NCI-H1105 treated with DMSO at 0.1 percent for 48 hours (cell line): ENCODE data around the gene UBAP1L.
"Not testable (repeated sequence)": the region's sequence is repeated elsewhere in the genome, so short reads cannot be mapped to it uniquely, and the experiment has no call there.

ENCODE experiments used
- DNase-seq: peaks from one replicate; lab custom pipeline; 2025; lab: John Stamatoyannopoulos, UW

The UBAP1L gene

GRCh38 chr15:65099801-65100200 lies 15.2 kb downstream of the UBAP1L start:
- not testable (repeated sequence) for DNase-seq

DNA sequence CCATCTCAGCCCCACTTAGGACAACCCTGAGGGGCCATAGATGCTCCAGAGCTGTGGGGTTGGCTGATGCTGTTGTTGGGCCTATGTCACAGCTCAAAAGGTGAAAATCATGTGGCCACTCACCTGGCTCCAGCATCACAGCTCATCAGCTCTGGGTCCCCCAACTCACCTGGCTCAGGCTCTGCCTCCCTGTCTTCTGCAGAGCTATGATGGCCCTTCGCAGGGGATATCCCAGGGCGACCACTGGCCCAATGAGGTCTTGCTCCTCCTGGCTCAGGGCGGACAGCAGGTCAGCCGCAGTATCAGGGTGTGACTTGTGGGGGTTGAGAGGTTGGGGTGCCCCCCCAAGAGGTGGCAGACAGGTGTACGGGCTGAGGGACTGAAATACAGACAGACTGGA lies 15.7 kb downstream of the UBAP1L start:
- DNase-seq, result no peak

GRCh38 chr15:65097651-65098263 lies 17.2 kb downstream of the UBAP1L start:
- DNase-seq, result no peak

DNA sequence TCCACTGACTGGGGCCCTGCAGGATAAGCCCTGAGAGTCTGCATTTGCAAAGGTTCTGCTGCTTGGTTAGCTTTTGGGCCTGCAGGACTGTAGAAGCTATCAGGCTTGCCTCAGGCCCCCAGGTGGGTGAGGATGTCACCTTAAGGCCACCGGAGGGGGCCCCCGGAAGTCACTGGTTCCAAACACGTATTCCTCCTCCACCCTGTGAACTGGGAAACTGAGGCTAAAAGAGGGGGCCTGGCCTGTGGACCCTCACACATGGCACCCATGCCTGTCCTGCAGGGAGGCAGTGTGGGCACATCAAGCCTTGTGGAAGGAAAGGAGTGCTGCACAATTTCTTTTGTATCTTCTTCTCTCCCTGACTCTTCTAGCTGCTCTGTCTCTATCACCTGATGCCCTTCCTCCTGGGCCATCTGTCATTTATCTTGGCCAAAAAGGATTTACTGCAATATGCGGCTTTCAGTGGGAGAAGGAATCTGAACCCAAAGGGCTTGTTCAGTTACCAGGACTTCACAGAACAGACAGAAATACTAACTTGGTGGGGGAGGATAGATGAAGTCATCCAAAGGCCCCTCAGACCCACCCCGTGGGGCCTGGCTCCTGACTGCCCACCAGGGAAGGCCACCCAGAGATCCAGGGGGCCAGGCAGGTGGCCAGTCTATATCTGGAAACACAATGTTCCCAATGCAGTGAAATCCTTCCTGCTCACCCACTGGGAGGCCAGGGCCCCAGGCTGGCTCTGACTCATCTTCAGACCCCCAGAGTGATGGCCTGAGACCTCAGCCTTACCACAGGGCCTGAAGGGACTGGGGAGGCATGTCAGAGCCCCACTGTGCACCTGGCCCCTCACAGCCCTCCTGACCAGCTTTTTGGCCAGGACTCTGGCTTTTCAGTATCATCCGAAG lies 18.3 kb downstream of the UBAP1L start:
- DNase-seq, result no peak

DNA sequence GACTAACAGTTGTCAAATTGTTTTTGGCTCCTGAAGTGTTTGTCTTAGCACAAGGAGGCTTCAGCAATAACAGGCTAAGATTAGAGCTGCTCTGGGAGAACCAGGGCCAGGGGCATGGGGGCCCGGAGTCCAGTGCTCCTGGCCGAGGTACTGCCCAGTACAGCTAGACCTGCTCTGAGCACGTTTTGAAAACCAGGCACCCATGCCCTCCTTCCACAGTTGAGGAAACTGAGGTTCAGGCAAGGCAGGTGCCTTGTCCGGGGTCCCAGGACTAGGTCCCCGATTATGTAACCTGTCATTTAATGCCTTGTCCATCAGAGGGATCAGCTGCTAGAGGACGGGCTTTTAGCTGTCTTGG lies 19.3 kb downstream of the UBAP1L start:
- DNase-seq, result no peak

DNA sequence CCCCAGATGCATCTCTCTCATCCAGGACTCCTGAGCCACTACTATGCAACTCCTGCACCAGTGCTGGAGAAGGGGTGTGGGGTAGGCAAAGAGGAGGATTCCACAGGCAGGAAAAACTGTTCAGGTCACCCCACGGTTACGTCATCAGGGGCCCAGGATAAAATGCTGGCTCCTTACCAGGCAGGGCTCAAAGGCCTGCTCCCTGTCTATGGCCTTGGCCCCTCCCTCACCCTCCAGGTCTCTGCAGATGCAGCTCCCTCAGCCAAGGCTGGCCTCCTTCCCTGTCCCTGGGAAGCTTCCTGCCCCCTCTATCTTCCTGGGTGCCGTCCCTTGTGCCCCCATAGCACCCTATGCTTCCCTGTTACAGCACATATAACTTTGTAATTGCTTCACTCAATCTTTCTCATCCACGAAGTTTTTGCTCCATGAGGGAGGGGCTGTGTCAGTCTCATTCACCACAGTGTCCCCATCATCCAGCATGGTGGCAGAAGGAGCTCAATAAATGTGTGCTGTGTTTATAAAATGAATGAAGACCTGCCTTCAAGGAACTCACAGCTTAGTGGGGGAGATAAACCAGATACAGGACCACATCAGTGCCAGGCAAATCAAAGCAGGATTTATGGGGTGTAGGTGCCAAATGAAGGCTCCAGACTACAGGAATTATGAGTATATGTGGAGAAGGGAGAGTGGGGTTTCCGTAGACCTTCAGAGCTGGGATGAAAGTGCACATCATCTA lies 19.8 kb downstream of the UBAP1L start:
- DNase-seq, result no peak

DNA sequence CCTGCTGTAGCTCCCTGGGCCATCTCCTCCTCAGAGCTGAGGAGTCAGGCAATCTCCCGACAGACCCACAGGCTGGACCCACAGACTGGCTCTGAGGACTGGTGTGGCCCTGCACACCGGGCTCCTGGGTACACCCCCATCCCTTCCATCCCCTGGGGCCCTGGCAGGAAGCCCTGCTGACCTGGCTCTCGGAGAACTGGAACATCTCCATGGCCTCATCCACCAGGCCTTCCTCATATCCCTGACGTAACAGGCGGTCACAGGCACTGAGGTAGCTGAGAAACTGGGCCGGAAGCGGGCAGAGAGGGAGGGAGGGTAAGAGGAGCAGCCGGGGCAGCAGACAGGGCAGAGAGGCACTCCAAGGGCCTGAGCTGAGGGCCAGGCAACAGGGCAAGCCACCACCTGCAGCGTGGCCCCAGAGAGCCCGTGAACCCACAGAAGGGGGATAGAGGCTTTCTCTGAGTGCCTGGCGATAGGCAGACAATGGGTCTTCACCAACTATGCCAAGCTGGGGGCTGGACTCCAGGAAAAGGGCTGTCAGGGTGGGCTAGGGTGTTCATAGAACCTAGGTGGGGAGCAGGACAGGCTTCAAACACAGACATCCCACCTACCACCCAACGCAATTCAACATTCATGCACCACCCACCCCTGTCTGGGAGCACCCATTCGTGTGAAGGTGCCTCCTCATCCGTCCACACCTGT lies 20.6 kb downstream of the UBAP1L start:
- no peak for DNase-seq

DNA sequence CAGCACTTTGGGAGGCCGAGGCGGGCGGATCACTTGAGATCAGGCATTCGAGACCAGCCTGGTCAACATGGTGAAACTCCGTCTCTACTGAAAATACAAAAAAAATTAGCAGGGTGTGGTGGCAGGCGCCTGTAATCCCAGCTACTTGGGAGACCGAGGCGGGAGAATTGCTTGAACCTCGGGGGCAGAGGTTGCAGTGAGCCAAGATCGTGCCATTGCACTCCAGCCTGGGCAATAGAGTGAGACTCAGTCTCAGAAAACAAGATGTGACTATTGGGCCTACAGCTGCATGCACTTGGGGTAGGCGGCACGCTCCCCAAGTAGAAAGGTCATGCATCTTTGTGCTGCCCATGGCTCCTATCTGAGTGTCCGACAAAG lies 21.2 kb downstream of the UBAP1L start:
- not testable (repeated sequence) for DNase-seq

- no peak for DNase-seq
Measured at GRCh38 chr15:65092911-65093792, 21.8 kb downstream of the UBAP1L start.

GRCh38 chr15:65091946-65092770 lies 22.8 kb downstream of the UBAP1L start:
- no peak for DNase-seq

DNA sequence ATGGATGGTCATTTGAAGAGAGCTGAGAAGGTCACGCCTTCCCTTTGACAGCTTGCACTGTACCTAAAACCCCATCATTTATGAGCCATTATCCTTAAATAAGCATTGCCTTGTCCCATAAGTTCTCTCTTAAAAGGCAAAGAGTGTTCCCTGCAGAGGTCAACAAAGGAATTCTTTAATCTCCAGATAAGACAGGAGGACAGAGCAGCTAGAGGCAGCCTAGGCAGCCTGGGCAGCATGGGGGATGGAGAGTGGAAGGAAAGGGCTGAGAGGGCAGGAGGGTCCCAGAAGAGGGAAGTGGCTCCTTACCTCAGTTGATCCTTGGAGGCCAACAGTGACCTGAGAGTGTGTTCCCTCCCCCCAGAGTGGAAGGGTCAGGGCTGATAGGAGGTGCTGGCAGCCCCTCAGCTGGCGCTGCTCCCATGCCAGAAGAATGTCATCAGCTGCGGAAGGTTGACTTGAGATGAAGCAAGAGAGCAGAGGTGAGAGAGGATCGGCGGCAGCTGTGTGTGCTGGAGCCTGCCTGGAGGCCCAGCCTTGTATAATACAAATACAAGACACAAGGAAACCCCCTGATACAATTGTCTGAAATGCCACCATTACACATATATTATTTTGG lies 25.7 kb downstream of the UBAP1L start:
- DNase-seq, result no peak

- DNase-seq, result no peak
Measured at GRCh38 chr15:65088643-65089021, 26.4 kb downstream of the UBAP1L start.

DNA sequence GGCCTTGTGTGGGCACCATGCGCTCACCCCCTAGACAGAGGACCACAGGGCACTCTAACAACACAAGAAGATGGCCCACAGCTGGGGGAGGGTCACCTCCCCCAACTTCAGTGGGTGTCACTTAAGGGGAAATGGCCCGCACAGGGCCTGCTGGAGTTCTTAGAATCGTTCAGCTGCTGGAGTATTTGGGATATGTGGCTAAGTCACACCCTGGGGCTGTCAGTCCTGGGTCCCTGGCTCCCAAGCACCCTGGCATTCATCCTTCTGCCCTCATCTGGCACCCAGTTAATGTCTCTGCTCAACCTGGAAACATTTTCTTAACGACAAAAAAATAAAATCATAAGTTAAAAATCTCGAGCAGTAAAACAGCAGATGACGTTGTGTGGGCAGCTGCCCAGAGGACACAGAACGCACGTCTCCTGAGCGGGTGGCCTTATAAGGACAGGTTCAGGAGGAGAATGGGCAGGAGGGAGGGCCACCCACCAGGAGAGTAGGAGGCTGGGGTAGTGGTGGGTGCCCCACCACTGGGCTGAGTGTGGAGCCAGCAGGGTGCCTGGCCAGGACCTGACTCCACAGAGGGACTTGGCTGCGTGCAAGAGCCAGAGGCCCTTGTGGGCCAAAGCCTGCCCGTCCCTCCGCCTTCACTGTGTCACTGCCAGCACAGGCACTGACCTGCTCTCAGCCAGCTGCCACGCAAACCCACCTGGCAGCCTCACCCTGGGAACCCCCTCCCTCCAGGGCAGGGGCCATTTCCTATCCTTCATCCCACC lies 26.9 kb downstream of the UBAP1L start:
- no peak for DNase-seq

- no peak for DNase-seq
Measured at GRCh38 chr15:65087411-65087810, 27.6 kb downstream of the UBAP1L start.

DNA sequence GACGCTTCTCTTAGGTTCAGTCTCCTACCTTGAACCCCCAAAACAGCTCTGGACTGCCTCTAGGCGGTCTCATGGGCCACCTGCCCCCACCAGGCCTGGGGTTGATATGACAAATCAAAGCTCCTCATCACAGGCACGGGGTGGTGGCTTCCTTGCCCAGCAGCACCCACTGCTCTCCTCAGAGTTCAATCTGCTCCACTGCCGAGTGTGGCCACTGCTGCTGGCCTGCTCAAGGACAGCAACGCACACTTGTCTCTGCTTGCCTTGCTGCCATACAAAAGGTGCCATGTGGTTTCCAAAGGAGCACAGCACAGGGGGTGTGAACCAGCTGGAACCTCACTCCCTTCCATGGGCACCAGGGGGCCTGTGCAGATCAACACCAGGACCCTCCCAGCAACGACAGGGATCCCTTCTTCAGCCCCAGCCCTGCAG lies 28.3 kb downstream of the UBAP1L start:
- no peak for DNase-seq

DNA sequence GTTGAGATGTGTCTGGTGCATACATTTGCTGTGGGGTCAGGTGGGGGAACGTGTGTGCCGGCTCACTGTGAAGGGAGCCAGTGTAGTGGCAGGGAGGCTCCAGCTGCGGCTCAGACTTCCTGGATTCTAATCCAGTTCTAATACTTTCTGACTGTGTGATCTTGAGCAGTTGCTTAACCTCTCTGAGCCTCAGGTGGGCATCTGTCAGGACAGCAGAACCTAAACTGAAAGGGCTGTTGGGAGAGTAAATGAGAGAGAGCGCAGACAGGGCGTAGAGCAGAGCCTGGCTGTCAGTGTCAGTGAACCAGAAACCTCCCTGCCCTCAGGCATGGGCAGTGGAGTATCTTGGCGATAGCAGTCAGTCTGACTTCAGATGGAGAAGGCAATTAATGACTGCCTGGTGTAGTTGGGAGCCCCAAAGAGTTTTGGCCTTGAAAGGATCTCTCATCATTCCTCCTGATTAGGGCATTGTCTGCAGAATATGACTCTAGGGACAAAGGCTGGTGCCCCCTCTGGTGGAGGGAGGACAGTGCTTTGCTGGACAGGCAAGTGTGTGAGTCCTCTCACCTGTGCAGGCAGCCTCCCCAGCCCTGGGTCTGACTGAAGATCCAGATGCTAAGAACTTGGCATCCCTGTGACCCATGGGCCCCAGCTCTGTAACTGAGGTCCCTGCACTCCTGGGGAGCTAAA lies 28.9 kb downstream of the UBAP1L start:
- peak; percentile 13 for DNase-seq

DNA sequence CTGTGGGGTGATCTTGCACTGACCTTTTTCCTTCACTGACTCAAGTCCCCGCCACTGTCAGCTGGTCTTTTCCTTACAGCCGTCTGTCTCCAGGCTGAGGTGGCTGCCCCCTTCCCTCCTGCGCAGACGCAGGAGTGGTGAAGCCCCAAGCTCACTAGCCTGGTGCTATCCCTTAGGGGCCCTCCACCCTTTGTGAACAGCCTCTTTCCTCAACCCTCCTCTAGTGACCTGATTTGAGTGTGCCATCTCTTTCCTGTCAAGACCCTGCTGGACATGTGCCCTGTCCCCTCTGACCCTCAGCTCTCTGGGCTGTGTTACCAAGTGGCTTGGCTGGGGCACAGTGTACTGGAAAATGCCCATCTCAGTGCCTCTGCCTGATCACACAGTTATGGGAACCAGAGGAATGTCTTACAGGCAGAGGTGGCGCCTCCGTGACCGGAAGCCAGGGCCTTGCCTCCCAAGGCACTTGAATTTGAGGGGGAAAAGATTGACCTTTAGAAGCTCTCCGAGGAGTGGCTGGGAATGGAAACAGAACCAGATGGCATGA lies 29.7 kb downstream of the UBAP1L start:
- no peak for DNase-seq

DNA sequence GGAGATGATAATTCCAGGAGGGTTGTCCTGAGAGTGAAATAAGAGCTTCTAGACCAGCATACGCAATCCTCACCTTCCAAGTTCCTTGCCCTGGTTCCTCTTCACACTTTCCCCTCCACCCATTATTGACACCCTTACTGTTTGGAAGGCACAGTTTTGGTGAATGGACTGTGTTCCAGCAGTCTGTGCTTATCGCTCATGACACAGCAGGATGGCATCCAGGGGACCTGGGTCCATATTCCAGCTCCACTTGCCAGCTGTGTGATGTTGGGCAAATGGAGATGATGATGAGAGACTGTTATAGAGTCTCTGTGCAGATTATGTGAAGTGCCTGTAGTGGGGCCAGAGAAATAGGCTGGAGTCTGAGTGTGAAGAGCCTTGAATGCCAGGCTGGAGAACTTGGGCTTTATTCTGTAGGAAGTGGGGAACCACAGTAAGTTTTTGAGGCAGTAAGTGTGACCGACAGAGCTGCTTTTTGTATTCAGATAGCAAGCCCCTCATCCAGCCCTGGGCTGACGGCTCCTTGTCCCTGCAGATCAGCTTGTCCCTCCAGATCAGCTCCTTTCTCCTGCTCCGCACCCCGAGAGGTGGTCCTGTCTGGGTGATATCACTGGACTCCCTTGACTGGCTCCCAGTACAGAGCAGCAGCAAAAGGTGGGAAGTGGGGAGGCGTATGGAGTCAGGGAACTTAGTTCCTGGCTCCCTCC lies 30.3 kb downstream of the UBAP1L start:
- no peak for DNase-seq
